HG03108 (cell line): ENCODE measurements around the gene DOK6.
"Not testable (repeated sequence)": the region's sequence is repeated elsewhere in the genome, so short reads cannot be mapped to it uniquely, and the experiment has no call there.

ENCODE experiments used
- ATAC-seq: cut with Tn5 transposase; IDR thresholded peaks from one replicate; pipeline ENCODE4 v1.9.1; 2021; ENCODE audit warnings: moderate library complexity; ENCODE audit not compliant: unreplicated experiment

Gene DOK6

GRCh38 chr18:69845593-69846506 is 445.2 kb downstream of the DOK6 start:
- ATAC-seq, result no peak

- ATAC-seq, result no peak
Observed at GRCh38 chr18:69853051-69853450, 452.4 kb downstream of the DOK6 start.

- no peak for ATAC-seq
Observed at GRCh38 chr18:69854455-69854854, 453.8 kb downstream of the DOK6 start.

- no peak for ATAC-seq
Observed at GRCh38 chr18:69858897-69859296, 458.2 kb downstream of the DOK6 start.

GRCh38 chr18:69864802-69865201 is 464.1 kb downstream of the DOK6 start:
- peak; percentile 82 for ATAC-seq

- ATAC-seq, result no peak
Observed at GRCh38 chr18:69865776-69866175, 465.1 kb downstream of the DOK6 start.

- ATAC-seq, result no peak
Observed at GRCh38 chr18:69866212-69866611, 465.5 kb downstream of the DOK6 start.

GRCh38 chr18:69870736-69871135 is 470.0 kb downstream of the DOK6 start:
- ATAC-seq, result no peak

GRCh38 chr18:69871363-69871762 is 470.7 kb downstream of the DOK6 start:
- no peak for ATAC-seq

GRCh38 chr18:69872661-69873060 is 472.0 kb downstream of the DOK6 start:
- no peak for ATAC-seq

GRCh38 chr18:69874058-69874457 is 473.4 kb downstream of the DOK6 start:
- ATAC-seq, result no peak

GRCh38 chr18:69876490-69876889 is 475.8 kb downstream of the DOK6 start:
- ATAC-seq, result no peak

- no peak for ATAC-seq
Observed at GRCh38 chr18:69878213-69878933, 477.7 kb downstream of the DOK6 start.

- ATAC-seq, result not testable (repeated sequence)
Observed at GRCh38 chr18:69879051-69879450, 478.4 kb downstream of the DOK6 start.

GRCh38 chr18:69880083-69880482 is 479.4 kb downstream of the DOK6 start:
- ATAC-seq, result no peak

- ATAC-seq, result peak; percentile 33
Observed at GRCh38 chr18:69882965-69883668, 482.4 kb downstream of the DOK6 start.

- no peak for ATAC-seq
Observed at GRCh38 chr18:69883781-69884180, 483.1 kb downstream of the DOK6 start.

- ATAC-seq, result no peak
Observed at GRCh38 chr18:69885355-69885754, 484.7 kb downstream of the DOK6 start.

GRCh38 chr18:69885841-69886531 is 485.3 kb downstream of the DOK6 start:
- ATAC-seq, result peak; percentile 78

- ATAC-seq, result no peak
Observed at GRCh38 chr18:69887256-69887655, 486.6 kb downstream of the DOK6 start.

- ATAC-seq, result no peak
Observed at GRCh38 chr18:69889009-69889408, 488.3 kb downstream of the DOK6 start.
